NCI-H1092 treated with DMSO at 0.1 percent for 48 hours (cell line): ENCODE measurements around the gene WDR6.

Source experiments
- DNase-seq: peaks from one replicate; lab custom pipeline; 2025; lab: John Stamatoyannopoulos, UW

The WDR6 gene

DNA sequence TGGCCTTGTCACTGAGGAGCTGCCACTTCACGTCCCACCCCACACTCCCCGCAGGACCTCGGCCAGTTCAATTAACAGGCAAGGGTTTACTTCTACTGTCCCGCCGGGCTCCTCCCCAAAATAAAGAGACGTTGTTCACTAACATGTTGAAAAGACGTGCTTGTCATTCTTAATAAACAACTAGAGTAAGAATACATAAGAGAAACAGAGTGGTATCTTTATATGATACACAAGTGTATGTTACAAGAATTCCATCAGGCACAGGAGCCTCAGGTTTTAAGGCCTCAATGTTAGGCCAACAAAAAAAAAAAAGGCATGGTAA is 22.3 kb downstream of the WDR6 start:
- DNase-seq = no peak

- DNase-seq = no peak
Measured at GRCh38 chr3:49030321-49030720, 23.1 kb downstream of the WDR6 start.

- no peak for DNase-seq
Measured at GRCh38 chr3:49032646-49033304, 25.6 kb downstream of the WDR6 start.

DNA sequence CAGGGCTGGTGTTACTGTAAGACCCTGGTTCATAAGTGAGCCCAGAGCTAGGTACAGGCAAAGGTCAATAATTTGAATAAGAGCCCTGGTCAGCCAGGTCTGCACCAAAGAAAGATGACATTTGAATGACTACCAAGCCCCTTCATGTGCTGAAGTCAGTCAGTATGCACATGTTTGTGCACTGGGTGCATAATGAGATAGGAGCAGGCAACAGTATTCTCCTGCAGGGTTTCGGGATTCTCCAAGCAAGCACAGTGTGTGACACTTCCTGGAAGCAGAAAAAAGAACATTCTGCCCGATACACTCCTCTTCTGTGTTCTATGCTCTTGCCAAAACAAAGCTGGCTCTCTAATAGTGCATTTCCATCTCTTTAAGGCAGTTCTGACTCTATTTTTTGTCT is 27.5 kb downstream of the WDR6 start:
- DNase-seq = no peak

- no peak for DNase-seq
Measured at GRCh38 chr3:49035281-49035680, 28.1 kb downstream of the WDR6 start.

GRCh38 chr3:49053543-49053942 is 46.4 kb downstream of the WDR6 start:
- no peak for DNase-seq

DNA sequence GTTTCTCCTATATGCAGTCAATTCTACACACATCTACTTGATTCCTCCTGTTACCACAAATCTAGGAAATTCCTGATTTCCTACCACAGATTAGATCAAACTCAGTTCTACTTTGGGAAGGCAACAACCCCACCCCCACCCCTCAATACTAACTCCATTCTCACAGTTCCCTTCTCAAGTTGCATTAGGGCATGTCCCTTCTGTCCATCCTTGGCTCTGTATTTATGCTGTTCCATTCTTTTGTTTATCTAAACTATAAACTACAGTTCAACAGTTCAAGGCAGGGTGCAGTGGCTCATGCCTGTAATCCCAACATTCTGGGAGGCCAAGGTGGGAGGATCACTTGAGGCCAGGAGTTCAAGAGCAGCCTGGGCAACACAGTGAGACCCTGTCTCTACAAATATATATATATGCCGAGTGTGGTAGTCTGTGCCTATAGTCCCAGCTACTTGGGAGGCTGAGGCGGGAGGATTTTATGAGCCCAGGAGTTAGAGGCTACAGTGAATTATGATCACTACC is 47.2 kb downstream of the WDR6 start:
- no peak for DNase-seq

GRCh38 chr3:49057268-49057667 is 50.1 kb downstream of the WDR6 start:
- DNase-seq = no peak

DNA sequence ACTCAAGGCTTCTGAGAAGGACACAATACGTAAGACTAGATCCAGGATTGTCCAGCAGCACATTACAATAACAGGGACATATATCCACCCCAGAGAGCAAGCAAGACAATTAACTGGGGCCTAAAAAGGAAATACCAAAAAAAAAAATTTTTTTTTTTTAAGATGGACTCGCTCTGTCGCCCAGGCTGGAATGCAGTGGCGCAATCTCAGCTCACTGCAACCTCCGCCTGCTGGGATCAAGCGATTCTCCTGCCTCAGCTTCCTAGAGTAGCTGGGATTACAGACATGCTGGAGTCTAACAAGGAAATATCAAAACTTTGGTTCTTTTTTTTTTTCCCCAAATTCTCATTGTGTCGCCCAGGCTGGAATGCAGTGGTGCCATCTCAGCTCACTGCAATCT is 50.8 kb downstream of the WDR6 start:
- no peak for DNase-seq
